Activated CD4-positive, CD25-positive, alpha-beta regulatory T cell treated with anti-CD3 and anti-CD28 coated beads, Interleukin-2, amount 50 U/mL, for 16 hours (primary cell): Measurements from ENCODE around the gene AFF2.

Experiments
- DNase-seq: peaks from one replicate; pipeline ENCODE4 v3.0.0-alpha.2; 2020; ENCODE audit warnings: low read depth, low spot score

Gene AFF2

DNA sequence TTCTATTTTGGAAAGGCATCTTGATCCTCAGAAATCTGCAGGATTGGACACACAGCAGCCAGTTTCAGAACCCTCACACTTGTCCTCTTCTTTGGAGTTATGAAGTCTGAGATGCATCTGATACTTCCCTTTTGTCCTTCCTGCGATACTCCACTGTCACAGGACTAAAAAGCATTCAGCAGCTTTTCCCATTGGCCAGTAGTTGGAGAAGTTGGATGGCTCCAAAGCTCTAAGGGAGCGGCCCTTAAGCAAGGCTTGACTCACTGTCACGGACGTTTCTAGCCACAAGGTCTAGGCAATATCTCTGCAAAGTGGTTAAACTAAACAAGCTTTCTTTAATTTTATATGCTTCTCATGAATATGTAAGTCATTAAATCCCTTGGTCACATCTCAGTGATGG is 417.0 kb downstream of the AFF2 start:
- no peak for DNase-seq

DNA sequence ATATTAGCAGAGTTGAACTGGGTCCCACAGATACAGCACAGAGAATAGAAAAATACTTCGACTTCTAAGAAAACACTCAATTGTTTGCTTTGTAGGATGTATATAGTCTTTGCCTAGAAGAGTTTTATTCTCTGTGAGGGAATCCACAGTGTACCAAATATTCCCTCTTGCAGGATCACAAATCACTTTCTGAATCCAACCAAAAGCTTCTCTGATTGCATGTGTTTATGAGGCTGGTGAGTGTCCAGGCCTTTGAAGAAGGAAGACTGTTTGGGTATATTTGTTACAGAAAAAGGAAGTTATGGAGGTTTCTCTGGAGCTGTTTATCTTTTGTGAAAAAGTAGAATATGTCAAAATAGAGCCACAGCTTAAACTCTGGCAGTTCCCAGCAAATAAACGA is 423.2 kb downstream of the AFF2 start:
- DNase-seq: no peak

DNA sequence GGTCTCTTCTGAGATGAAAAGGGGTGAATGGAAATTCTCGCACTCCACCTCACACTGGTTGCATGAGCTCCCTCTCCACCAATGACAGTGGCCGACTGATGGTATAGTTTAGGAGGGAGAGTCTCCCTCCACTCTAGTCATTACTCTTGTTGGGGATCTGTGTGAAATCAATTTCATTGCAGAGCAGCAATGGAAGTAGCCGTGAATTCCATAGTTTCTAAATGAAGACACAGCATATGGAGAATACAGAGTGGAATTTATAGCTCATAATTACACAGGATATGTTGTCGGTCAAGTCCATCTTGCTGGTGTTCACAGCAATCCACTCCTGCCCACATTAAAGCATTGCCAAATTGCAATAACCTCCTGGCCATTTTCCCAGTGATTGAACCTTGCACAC is 426.0 kb downstream of the AFF2 start:
- no peak for DNase-seq

DNA sequence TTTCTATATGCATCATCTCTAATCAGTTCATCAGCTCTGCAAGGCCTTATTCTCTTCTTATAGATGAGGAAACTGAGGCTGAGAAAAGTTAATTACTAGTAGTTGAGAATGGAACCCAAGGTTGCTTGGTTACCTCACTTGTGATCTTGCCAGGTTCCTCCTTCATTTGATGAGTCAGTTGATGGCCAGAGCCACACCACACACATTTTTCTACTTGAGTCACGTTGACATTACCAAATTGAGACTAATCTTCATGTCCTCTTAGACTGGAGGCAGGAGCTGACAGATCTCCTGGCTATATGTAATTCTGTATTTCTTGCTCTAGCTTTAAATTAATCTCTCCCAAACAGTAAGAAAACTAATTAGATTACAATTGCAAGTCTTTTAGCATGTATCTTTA is 428.4 kb downstream of the AFF2 start:
- DNase-seq: no peak

DNA sequence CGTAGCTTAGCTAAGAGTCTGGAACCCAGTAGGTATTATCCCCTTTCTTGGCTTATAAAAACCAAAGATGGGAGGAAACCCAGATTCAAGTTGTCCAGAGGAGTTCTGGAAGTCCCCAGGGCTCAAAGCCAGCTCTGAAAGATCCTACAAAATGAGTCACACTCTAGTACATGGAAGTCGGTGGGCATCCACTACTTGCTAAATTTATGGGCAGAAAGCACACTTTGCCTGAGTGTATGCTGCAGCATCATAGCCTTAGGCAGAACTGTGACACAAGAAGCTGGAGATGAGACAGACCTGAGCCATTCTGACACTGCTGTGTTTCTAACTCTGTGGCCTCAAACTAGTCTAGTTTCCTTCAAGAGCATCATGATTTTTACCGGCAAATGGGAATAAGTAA is 429.3 kb downstream of the AFF2 start:
- no peak for DNase-seq

DNA sequence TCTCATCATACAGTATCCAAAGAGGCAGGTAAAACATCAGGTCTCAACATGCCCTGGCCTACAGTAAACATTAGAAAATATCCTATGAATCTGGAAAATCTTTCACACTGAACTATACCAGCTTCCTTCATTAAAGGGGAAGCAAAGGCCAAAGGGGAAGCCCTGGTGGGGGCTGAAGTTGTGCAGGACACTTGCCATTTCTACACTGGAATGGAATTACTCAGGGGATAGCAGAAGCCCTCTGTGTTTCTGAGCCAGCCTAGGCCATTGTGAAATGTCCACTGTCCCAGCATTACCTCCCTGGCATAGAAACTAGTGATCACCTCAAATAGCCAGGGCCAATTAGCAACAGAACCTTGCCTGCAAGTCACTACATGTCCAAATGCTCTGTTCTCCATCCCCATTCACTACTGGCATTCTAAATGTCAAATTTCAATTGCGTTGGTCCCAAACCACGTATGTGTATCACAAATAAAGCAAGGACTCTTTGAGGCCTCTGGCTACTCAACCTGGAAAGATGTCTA is 429.9 kb downstream of the AFF2 start:
- DNase-seq: no peak

DNA sequence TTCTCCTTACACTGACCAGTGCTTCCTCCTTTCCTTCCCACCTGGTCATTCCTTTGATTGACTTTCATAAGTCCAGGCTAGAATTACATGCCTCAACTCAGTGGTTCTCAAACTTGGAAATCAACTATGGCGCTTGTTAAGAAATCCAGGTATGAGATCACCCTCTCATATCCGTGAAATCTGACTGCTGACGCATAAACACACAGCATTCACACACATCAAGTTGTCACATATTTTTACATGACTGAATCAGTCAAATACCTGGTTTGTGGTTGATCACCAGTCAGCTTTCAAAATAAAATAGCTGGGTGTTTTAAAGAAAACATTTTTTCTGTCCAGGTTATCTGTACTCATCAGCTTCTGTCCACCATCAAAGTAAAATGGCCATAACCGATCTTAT is 433.5 kb downstream of the AFF2 start:
- no peak for DNase-seq

DNA sequence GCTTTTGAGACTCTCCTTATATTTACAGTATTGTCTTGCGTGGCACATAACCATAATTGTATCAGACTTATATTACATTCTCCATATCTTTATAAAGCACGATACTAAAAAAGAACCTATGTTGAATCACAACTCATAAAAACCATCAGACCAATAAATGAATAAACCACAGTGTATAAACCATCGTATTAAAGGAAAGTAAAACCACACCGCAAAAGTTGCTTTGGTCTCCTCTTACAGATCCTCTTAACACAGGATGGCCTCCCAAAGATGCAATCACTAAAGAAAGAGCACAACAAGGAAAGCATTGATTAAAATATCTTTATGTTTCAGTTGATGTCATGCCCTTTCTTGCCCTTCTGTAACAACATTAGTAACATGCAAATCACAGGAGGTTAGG is 437.9 kb downstream of the AFF2 start:
- no peak for DNase-seq

DNA sequence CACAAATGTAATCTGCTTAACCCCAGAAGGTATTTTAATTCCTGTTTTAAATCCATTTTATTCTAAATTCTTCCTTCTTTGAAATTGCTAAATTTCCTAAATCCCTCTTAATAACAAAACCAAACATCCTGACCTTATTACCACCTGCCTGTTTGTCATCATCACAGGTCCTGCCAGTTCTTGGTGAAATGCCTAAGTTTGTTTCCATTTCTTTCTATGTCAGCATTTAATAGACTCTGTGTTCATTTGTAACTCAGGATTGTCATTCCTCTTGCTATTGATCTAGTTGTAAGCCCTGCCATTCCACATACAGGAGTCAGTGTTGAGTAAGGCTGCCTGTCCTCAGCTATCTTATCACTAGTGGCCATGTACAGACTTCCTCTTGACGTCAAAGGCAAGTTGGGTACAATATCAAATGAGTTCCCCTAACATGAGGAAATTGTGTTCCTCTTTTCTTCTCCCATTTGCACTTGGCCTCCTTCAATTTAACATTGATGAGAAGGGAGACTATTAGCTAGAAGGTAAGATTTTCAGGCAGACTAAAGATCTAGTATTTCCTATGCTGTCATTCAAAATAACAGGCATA is 440.1 kb downstream of the AFF2 start:
- no peak for DNase-seq

DNA sequence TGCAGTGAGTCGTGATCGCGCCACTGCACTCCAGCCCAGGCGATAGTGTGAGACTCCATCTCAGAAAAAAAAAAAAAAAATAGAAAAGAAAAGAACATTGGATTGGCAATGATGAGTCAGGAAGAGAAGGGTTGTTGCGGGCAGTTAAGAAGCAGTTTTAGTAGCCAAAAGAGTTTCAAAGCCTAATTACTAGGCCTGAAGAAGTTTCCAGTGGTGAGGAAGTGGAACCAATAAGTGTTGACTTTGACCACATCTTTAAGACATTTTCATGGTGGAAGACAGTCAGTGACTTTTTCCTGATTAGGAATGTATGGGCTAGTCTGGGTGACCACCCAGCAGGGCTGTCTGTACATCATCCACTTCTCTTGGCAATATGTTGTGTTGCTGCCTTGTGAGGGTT is 442.3 kb downstream of the AFF2 start:
- DNase-seq: no peak

DNA sequence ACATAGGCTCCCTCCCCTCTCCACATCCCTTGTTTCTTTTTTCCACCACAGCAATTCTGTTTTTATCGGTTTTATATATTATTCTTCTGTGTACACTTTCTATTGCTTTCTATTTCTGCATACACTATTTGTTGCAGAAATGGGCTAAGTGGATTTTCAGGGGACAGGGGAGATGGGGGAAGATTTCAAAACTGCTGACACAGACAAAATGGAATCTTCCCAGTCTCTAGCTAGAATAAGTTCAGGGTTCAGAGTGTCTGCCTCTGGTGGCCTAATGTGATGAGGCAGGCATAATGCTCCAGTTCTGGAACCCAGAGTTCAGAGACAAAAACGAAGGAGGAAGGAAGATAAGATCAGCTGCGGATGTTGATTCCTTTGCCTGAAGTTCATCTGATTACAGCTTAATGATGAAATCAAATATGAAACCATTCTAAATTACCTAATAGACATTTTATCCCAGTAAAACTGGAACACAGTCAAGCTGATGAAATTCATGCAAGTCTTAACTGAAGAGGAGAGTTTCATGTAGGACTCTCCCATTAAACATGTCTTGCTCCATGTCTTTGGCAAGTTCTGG is 447.1 kb downstream of the AFF2 start:
- DNase-seq: no peak

DNA sequence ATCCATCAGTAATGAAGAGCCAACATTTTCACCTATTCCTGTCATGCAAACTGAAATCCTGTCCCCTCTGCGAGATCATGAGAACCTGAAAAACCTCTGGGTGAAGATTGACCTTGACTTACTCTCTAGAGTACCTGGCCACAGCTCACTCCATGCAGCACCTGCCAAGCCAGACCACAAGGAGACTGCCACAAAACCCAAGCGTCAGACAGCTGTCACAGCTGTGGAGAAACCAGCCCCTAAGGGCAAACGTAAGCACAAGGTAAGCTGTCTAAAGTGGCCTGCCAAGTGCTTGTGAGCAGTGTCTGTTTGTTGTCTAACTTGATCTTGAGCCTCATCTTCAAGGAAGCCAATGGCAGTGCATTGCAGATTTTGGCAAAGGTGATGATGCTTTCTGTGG is 455.9 kb downstream of the AFF2 start:
- DNase-seq: no peak

DNA sequence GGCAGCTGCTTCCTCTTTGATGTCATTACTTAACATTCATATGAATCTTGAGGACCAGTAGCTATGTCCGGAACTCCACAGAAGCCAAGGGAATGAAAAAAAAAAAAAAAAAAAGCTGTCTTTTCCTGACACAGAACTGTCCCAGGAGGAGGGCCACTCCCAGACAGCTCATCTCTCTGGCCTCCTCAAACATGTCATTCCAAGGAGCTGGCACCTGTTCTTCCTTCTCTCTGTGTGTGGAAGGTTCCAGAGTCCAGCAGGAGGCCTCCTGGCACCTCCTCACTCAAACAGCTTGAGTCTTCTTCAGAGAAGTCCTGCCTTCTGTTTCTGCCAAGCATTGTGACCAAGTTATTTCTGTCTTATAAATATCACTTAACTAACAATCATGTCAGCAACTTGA is 458.5 kb downstream of the AFF2 start:
- no peak for DNase-seq

DNA sequence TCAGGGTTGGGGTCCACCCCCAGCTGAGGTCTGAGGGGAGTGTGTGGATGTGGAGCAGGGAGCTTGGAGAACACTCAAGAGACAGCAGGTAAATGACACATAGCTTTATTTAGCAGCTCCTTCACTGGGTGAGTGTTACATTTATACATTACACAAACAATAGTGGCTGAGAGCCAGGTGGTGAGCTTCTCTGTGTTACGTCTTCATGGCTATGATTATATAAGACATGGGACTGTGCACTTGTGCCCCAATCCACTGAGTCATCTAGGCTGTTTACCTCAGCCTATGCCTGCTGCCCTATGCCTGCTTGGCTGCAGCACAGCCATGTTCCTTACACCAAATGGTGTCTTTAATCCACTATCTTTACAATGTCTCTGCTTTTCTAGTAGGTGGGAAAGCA is 459.6 kb downstream of the AFF2 start:
- DNase-seq: no peak

DNA sequence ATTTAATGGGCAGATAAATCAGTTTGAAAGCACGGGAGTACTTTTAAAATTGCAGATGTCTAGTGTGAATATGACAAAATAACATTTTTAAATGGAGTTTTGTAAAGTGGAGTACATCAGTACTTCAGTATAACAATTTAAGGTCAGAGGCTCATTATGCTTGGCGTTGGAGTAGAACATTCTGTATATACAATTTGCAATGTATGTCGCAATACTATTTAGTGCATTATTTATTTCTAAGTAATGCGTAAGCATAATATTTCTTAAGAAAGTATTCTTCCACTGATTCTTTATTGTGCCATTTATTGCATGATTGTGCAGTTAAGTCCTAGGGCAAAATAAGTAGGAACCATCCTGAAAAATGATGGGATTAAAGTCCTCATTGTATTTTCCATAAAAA is 461.6 kb downstream of the AFF2 start:
- no peak for DNase-seq

DNA sequence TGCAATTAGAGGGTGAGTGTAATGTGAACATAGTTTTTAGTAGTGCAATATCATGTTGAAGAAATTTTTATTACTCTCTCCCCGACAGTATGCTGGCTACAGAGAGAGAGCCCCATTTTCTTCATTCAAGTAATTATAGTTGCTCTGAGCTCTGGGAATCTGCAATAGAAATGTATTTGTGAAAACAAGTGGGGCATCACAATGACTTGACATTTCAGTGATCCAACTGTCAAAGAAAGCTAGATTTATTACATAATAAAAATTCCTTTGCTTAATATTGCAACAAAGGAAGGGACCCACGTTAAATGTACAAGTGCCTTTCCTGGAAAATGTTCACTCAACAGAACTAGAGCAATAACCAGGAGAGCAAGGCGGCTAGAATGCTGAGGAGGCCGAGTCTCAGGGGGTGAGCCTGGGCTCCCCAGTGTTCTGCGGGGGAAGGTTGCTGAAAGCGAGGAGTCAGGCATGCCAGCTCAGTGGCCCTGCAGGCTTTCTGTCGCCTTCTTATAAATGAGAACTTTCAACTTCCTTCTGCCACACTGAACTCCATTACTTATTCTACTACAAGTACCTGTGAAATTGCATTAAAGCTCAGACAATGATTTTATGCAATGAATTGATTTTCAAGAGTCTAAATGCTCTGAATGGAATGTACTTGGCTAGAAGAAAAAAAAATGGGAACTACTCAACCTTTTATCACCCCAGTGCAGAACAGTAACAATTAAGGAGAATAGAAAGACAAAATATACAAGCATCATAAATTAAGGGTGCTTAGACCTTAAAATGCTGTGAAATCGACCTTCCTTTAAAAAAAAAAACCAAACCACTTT is 476.4 kb downstream of the AFF2 start:
- no peak for DNase-seq

DNA sequence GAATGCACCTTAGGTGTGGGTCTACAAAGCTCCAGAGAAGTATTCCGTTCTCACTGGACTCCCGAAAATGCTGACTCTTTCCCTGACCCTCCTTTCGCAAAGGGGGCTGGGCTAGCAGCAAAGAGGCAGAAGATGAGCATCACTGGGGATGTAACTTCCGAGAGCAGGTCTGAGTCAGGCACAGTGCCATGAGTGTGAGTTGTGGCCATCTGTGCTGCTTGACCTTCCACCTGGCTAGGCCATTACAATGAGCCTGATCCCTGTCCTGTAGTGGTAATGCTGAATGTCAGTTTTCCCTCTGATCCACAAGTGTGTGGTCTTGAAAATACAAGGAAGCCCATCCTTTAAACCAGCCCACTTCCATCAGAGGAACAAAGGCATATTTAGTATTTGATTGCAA is 479.4 kb downstream of the AFF2 start:
- no peak for DNase-seq

DNA sequence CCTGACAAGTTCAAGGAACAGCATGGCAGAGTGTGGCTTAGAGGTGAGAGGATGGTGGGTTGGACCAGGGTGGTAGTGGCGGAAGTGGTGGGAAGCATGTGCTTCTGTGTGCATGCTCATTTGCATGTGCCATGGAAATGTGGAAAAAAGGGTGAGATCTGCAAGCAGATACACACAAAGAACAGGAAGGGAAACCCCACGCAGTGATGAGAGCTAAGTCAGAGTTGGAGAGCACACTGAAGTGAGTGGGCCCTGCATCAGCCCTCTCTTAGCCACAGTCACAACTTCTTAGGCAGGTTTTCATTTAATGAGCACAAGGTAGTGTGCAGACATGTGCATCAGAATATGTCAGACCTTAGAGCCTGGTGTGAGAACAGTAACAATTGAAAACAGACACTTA is 483.8 kb downstream of the AFF2 start:
- no peak for DNase-seq

DNA sequence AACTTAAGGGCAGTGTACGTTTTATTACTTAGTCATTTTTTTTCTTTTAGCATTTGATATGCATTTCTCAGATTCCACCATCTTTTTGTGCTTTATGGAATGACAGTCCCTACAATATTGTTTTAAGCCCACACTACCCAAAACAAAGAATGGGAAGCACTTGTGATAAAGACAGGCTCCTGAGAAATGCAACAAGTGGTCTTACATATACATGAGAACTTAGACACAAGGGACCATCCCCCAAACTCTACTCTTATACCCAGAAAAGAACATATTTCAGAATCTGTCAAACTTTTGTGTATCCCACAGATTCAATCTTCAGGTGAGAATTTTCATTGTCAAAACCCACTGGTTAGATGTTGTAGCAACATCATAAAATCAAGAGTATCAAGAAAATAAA is 491.1 kb downstream of the AFF2 start:
- no peak for DNase-seq

DNA sequence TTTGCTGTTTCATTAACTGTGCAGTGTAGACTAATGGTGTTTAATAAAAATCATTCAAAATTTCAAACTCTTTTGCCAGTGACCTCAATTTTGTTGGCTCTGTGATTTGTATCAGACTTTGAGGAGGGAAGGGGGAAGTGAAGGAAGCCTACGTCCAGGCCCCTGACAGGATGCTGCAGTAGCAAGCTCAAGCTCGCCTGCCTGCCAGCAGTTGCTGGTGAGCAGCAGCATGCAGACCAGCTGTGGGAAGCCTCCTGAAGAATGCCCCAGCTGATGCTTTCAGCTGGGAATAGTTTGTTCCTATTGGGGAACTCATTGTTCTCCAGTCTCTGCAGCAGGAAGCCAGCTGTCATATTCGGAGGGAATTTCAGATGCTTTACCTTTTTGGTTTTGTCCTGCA is 495.2 kb downstream of the AFF2 start:
- DNase-seq: no peak

DNA sequence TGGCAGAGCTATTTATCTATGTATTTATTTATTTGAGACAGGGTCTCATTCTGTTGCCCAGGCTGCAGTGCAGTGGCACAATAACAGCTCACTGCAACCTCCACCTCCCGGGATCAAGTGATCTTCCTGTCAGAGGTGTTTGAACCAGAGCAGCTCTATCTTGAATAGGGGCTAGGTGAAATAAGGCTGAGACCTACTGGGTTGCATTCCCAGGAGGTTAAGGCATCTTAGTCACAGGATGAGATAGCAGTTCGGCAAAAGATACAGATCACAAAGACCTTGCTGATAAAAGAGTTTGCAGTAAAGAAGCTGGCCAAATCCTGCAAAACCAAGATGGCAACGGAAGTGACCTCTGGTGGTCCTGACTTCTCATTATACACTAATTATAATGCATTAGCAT is 501.9 kb downstream of the AFF2 start:
- no peak for DNase-seq

DNA sequence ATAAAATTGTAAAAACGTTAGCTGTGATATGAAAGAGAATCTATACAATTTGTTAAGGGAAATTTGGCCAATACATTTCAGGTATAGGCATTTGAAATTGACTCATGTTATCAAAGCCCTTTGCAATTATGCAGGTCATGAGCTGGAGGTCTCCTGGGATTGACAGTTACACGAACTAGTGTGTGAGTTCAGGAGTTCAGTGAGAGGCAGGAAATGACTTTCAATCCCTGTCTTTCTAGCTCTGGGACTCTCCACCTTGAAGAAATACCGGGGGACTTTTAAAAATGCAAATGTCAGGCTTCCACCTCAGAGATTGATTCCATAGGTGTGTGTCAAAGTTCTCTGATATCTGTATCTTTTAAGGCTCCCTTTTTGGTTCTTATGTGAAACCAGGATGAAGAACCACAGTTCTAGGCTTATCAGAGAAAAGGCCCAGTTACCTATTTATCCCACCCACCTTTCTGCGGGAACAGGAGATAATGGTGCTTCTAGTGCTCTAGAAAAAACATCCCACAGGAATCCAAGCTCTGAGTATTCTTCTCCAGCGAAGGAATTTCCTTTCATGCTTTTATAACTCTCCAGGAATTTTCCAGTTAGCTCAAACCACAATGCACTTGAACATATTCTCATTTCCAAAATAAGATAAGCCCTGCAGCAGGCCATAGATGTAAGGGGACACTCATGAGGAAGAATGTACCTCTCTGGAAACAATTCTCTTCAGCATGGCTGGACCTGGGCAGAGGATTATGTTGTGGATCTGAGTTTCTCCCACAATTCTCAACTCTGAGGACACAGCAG is 503.6 kb downstream of the AFF2 start:
- DNase-seq: no peak
